GF-D8 (cell line): ENCODE results near the gene NBPF11.
A peak's percentile ranks its signal among the peaks of the same experiment; 100 is the strongest.
"Not testable (repeated sequence)": the region's sequence is repeated elsewhere in the genome, so short reads cannot be mapped to it uniquely, and the experiment has no call there.

Experiments
- DNase-seq: peaks from one replicate; lab custom pipeline; 2025; lab: John Stamatoyannopoulos, UW

NBPF11 gene

GRCh38 chr1:148151911-148152656 is at the start of gene NBPF11:
NBPF11 (minus strand) TSS chr1:148152281; CDS start chr1:148127003, 25,278 bp downstream.
- DNase-seq, result peak; percentile 37

DNA sequence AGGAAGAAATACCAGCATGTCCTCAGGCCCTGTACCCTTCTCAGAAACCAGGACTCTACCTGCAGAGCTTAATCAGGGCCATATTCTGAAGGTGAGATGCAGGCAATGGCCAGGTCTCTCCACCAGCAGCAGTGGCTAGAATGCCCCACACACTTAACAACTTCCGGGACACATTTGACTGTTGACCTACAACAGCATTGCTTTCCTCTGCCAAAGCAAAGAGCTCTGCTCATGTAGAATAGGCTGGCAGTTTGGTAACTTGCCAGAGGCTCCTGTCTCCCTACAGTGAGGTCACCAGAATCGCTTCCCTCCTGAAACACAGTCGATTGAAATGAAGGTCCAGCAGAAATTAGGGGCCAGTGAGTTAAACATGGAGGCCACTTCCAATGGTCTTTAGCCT is 45.3 kb upstream of the NBPF11 start:
- DNase-seq, result not testable (repeated sequence)

DNA sequence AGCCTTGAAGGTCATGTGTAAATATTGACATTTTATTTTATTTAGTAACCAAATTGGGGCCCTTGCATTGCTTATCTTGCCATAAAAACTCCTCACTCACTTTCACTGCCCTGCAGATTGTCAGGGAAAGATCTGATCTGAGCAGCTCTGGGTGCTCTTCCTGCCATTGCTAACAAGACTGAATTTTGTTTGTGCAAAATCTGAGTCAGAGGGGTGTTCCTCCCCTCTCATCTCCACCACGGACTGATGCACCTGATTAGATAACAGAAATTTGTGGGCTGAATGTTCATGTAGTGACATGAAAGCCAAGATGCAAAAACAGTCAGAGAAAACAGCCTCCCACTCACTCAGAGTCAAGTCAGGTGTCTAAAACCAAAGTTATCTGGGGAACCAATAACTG is 44.9 kb upstream of the NBPF11 start:
- not testable (repeated sequence) for DNase-seq

DNA sequence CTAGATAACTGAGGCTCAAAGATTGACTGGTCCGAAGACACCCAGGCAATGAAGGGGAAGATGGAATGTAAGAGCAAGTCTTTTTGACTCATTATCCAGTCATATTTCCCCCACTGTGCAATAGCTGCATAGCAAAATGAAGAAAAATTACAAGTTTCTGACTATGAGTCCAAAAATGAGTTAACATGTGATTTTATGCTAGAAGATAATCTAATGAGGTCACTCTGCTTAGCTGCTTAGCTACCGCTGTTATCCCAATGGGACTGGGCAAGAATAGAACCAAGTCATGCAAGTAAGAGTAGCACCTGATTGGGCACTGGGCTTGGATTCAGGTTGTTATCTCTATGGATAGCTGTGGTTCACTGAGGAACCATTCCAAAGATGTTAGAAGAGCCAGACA is 43.0 kb upstream of the NBPF11 start:
- not testable (repeated sequence) for DNase-seq

GRCh38 chr1:148188768-148189167 is 36.7 kb upstream of the NBPF11 start:
- not testable (repeated sequence) for DNase-seq

DNA sequence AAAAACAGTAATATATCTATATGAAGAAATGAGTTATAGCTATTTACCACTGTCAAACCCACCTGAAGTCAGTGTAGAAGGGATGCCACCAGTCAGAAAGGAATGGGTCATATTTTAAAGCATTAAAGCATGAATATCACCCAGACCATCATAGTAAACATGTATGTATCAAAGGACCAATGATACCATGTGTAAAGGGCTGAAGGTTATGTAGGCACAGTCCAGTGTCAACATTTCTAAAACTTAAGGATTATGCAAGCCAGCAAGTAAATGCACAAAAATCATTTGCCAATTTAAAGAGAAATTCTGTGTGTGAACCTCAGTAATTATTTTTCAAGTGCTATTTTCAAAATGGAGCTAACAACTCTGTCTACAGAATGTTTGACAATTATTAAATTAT is 26.6 kb upstream of the NBPF11 start:
- not testable (repeated sequence) for DNase-seq

GRCh38 chr1:148175414-148175813 is 23.3 kb upstream of the NBPF11 start:
- DNase-seq, result not testable (repeated sequence)

DNA sequence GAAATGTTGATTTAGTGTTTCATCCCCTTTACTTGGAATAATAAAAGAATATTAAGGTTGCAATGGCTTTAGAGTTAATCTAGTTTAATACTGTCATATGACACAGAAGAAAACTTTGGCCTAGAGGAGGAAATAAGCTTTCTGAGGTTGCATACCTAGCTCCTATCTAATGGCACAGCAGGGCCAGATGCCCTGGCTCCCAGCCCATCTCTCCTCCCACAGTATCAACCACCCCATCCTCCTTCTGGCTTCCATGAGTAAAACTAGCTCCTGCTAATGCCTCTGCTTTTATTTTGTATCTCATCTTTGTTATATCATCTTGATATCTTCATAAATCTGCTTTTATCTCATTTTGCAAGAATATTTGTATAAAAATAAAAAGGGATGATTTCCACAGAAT is 19.9 kb upstream of the NBPF11 start:
- not testable (repeated sequence) for DNase-seq

DNA sequence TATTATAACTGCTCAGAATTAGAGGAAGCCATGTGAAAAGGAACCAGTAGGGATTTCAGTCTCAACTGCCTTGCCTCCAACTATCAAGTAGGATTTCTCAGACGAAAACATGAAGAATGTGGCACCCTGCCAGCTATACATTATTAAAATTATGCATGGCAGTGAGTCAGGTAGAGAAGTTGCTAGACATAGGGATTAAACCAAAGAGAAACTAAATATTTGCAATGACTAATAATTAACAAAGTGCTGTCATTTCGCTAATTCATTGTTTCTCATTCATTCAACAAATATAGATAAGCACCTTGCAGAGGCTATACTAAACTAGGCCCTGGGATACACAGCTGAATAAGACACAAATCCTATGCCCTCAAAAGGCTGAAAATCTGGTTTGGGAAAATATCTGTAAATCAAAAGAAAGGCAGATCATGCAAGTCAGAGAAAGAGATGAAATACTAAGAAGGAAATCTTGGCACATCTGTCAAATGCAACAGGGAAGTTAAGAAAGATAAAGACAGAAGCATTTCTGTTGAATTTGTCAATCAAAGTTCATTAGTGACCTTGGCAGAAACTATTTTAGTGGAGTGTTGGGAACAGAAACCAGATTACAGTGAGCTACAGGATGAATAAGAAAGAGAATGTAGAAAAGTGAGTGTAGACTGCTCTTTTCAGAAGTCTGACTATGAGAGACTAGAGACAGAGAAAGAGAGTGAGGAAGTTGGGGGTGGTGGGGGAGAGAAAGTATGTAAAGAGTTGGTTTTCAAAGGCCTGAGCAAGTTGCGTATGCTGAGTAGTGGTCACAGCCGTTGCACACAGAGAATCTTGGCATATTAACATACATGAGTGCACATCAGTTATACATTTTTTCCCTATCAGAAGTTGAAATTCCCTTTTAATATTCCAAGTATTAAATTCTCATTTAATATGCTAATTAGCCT is 14.7 kb upstream of the NBPF11 start:
- no peak for DNase-seq

DNA sequence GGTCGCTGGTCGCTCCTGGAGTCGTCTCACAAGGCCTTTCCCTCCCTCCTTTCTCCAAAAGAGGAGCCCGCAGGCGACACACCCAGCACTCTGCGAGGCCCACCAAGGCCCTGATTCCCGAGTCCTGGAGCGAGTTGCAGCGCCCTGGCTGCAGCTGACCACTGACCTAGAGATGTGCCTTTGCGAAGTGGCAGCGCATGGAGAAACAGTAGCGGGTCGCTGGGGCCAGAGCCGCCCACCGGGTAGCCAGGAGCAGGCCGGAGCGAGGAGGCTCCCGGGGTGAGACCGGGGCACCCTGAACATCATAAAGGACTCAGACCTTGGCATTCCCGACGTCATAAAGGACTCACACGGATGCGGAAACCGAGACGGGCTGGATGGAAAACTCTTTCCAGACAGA is 10.3 kb upstream of the NBPF11 start:
- no peak for DNase-seq

DNA sequence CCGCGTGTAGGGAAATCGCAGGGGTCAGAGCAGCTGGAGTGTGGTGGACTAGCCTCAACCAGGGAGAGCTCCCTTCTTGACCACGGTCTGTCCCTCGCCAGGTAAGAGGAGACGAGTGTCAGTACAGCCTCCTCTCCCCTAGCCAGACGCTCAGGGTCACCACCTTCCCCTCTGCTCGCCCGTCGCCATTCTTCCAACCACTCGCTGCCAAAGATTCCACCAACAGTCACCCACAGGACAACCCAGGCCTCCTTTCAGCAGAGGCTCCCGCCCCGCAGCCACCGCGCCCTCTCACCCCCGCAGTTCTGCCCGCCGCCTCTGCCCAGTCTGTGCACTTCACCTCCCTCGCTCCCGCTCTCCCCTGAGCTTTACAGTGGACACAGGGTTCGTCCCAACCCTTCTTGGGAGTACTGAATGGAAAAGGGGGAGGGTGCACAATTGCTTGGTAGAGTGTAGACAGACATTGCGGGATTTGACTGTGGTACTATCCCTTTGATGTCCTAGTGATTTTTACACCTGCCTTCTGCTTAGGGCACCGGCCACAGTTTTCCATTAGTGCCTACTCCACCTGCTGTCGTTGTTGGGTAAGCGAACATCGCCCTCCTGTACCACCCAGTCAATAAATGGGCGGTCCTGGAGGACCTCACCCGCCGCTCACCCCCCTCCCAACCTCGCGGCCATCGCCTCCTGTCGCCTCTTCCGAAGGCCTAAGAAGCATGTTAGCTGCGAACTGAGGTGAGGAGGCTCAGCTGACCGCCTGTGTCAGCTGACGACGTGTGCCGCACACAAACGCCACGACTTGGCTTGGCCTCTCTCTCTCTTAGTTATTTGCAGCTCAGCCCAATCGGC is 9.2 kb upstream of the NBPF11 start:
- DNase-seq, result no peak

DNA sequence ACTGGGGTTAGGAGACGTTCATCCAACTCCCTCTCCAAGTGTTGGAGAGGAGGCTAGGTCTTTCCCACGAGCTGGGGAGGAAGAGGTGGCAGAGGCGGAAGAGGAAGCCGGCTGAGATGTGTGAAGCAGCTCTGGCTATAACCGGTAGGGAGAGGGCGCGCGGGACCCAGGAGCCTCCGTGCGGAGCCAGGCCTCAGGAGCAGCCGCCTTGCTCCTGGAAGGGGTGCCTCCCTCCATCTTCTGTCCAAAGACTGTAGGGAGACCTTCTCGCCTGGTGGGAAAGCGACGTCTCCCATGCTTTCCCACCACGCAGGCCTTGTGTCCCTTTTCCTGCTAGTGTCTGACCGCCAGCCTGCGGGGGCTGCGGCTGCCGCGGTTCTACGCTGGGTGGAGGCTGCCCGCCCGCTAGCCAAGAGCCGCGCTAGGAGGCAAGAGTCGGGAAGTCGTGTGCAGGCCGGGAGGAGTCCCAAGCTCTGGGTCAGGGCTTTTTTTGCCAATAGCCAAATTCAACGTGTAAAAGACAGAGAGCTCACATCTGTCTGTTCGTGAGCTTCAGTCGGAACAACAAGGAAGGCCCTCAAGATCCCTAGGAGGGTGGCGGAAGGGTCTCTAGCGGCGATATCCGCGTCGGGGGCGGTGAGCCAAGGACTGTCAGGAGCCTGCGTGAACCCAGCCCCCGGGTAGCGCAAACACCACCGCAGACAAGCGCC is 8.4 kb upstream of the NBPF11 start:
- no peak for DNase-seq

GRCh38 chr1:148160048-148160342 is 7.9 kb upstream of the NBPF11 start:
- DNase-seq, result no peak

- no peak for DNase-seq
Measured at GRCh38 chr1:148158341-148159003, 6.4 kb upstream of the NBPF11 start.

DNA sequence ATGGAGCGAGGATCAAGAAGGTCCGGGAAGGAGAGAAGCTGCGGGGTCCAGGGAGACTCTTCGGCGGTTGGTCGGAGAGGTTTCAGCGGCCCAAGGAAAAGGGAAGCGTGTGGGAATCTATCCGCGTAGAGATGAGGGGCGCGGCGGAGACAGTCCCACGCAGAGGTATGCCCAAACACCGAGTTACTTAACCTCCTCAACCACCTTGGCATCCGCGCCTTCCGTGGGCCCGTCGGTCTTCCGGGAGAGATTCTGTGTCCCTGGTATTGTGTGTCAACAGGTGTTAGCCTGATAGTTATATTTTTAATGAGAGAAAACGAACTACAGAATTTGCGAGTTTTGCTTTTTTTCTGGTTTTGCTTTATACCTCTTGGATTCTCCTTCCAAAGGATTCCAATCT is 5.7 kb upstream of the NBPF11 start:
- DNase-seq, result not testable (repeated sequence)

GRCh38 chr1:148155494-148156275 is 3.6 kb upstream of the NBPF11 start:
- DNase-seq, result not testable (repeated sequence)

DNA sequence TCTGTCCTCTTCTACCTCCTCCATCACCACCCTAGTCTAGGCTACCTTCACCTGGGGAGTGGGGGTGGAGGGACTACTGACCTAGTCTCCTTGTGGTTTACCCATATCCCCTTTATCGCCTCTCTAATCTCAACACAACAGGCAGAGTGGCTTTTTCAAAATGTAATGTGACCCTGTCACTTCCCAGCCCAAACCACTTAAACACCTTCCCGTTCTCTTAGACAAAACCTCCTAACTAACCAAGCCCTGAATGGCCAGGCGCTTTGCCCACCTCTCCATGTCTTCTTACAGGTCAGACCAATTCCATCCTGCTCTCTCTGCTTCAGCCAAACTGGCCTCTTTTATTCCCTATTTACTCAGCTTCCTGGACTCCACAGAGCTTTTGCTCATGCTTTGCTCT is 714 bp upstream of the NBPF11 start:
- not testable (repeated sequence) for DNase-seq

- peak; percentile 8 for DNase-seq
Measured at GRCh38 chr1:148151371-148151819, 686 bp downstream of the NBPF11 start.

DNA sequence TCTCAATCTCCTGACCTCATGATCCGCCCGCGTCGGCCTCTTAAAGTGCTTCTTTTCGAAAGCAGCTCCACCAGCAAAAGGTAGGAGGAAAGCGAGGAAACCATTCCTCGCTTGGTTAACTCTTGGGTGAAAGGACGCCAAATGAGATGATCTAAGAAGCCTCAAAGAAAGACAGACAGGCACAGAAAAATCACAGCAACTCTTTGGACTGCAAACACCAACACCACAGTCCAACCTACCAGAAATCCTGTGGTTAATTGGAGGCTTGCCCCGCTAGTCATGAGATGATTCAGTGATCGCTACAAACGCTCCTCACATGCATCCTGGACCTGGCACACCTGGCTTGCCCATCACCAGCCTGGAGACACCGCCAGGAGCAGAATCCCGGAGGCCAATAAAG is 1.1 kb downstream of the NBPF11 start:
- DNase-seq, result not testable (repeated sequence)

DNA sequence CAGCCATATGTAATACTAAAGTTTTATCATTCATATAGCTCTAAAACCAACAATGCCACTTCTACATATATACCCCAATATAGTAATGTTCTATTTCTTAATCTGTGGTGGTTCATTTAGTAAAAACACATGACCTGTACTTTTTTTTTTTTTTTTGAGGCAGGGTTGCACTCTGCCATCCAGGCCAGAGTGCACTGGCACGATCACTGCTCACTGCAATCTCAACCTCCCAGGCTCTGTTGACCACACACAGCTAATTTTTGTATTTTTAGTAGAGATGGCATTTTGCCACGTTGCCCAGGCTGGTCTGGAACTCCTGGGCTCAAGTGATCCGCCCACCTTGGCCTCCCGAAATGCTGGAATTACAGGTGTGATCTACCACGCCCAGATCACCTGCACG is 2.1 kb downstream of the NBPF11 start:
- not testable (repeated sequence) for DNase-seq
